SK-N-SH (cell line): ENCODE results near the gene FGF9.

Experiments used
- EP300 ChIP-seq, 2 experiments: IDR thresholded peaks; 2 replicates each; pipeline versions ENCODE4 v1.4.0 to v1.6.1; 2012; ENCODE audit warnings: borderline replicate concordance in 1 of 2, low read depth in 1 of 2, low read length in 1 of 2
- GABPA ChIP-seq: IDR thresholded peaks from 2 replicates; pipeline ENCODE4 v1.4.0; 2012; ENCODE audit warnings: low read depth, mild to moderate bottlenecking
- GATA2 ChIP-seq: sonication (generic); formaldehyde crosslinking; IDR thresholded peaks from 2 replicates; pipeline ENCODE4 v1.5.0; 2020; ENCODE audit warnings: mild to moderate bottlenecking, missing genetic modification reagents
- POLR2AphosphoS5 ChIP-seq: IDR thresholded peaks from 2 replicates; pipeline ENCODE4 v1.6.1; 2012; ENCODE audit warnings: low read depth, low read length
- RAD21 ChIP-seq: IDR thresholded peaks from 2 replicates; pipeline ENCODE4 v1.6.1; 2012; ENCODE audit warnings: mild to moderate bottlenecking, low read length
- TEAD4 ChIP-seq: IDR thresholded peaks from 2 replicates; pipeline ENCODE4 v1.4.0; 2012; ENCODE audit warnings: mild to moderate bottlenecking, borderline replicate concordance; ENCODE audit not compliant: insufficient read depth
- TF ChIP-seq, protein P1 (sequence below): fragments of 200-600 bp; sonication (generic); IDR thresholded peaks from 2 replicates; pipeline ENCODE4 v1.6.1; 2017; ENCODE audit warnings: antibody characterized with exemption, mild to moderate bottlenecking, moderate library complexity
- TF ChIP-seq, protein P2 (sequence below): IDR thresholded peaks from 2 replicates; pipeline ENCODE4 v1.4.0; 2012; ENCODE audit warnings: low read depth
- TF ChIP-seq, protein P3 (sequence below): IDR thresholded peaks from 2 replicates; pipeline ENCODE4 v1.4.0; 2012; ENCODE audit warnings: low read depth, borderline replicate concordance

GRCh38 chr13:21688056-21688455 lies 17.2 kb downstream of the FGF9 start:
- TF ChIP-seq, protein P1, sequence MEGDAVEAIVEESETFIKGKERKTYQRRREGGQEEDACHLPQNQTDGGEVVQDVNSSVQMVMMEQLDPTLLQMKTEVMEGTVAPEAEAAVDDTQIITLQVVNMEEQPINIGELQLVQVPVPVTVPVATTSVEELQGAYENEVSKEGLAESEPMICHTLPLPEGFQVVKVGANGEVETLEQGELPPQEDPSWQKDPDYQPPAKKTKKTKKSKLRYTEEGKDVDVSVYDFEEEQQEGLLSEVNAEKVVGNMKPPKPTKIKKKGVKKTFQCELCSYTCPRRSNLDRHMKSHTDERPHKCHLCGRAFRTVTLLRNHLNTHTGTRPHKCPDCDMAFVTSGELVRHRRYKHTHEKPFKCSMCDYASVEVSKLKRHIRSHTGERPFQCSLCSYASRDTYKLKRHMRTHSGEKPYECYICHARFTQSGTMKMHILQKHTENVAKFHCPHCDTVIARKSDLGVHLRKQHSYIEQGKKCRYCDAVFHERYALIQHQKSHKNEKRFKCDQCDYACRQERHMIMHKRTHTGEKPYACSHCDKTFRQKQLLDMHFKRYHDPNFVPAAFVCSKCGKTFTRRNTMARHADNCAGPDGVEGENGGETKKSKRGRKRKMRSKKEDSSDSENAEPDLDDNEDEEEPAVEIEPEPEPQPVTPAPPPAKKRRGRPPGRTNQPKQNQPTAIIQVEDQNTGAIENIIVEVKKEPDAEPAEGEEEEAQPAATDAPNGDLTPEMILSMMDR, result no peak
- TF ChIP-seq, protein P2, sequence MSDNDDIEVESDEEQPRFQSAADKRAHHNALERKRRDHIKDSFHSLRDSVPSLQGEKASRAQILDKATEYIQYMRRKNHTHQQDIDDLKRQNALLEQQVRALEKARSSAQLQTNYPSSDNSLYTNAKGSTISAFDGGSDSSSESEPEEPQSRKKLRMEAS, result no peak
- TF ChIP-seq RAD21, result no peak
- no peak for TF ChIP-seq GATA2 (CRISPR knock-in tag)
- no peak for TF ChIP-seq EP300 (IDR thresholded peaks at IDR 0.05; ENCODE audit: borderline replicate concordance in 1 of 2, low read depth in 1 of 2, low read length in 1 of 2)
- no peak for TF ChIP-seq GABPA
- no peak for TF ChIP-seq POLR2AphosphoS5
- TF ChIP-seq, protein P3, sequence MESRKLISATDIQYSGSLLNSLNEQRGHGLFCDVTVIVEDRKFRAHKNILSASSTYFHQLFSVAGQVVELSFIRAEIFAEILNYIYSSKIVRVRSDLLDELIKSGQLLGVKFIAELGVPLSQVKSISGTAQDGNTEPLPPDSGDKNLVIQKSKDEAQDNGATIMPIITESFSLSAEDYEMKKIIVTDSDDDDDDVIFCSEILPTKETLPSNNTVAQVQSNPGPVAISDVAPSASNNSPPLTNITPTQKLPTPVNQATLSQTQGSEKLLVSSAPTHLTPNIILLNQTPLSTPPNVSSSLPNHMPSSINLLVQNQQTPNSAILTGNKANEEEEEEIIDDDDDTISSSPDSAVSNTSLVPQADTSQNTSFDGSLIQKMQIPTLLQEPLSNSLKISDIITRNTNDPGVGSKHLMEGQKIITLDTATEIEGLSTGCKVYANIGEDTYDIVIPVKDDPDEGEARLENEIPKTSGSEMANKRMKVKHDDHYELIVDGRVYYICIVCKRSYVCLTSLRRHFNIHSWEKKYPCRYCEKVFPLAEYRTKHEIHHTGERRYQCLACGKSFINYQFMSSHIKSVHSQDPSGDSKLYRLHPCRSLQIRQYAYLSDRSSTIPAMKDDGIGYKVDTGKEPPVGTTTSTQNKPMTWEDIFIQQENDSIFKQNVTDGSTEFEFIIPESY, result no peak
- TF ChIP-seq TEAD4, result no peak
